ENCODE measurements around the gene FXR2. TPM values are rescaled to one million over a fixed set of nuclear protein-coding genes. Genes with fewer than 3 reads are reported as not detected.
A peak's percentile ranks its signal among the peaks of the same experiment; 100 is the strongest.

The FXR2 gene
- total and polyA plus RNA-seq, 10 of the 15 experiments (the other 5 are each of a cell fraction or from before 2014, with no cell fraction given), result 1.6 to 33.3 (median 22.0) TPM

GRCh38 chr17:7557775-7558543, 56.7 kb downstream of the FXR2 start:
- H3K27me3 ChIP-seq (replicated peaks in 1 of 2; ENCODE audit: control insufficient read depth in 2 of 2, insufficient read depth in 2 of 2, low read length in 1 of 2), result no peaks in the 10 kb centered on the region
- CTCF ChIA-PET, result interaction anchor here (0.7 to 6.2 kb wide), 9 partner anchors 12 to 213 kb away, joined by 3 to 192 read pairs (median 4); partner anchors contain the start of genes TMEM95 and TP53
- H3K9me3 ChIP-seq (replicated peaks; ENCODE audit: control insufficient read depth, insufficient read depth, low read length), result no peaks in the 10 kb centered on the region
- peak overlapping the region; percentile 82 for H2AFZ ChIP-seq (ENCODE audit: control insufficient read depth, low read depth, low read length)
- in situ Hi-C loops (cut with MboI) (loop anchor here (25.0 kb wide), 1 partner anchor 521 kb away; the partner anchor contains the start of genes SLC16A11 and SLC16A13), intact Hi-C loops (cut with micrococcal nuclease; ENCODE audit: unreplicated experiment) (no loop called here)
- no peaks in the 10 kb centered on the region for H3K36me3 ChIP-seq (ENCODE audit: control insufficient read depth in 2 of 2, insufficient read depth in 2 of 2, low read length in 1 of 2)
- RAD21 ChIA-PET (ENCODE audit: unreplicated experiment), result interaction anchor here (0.7 to 4.9 kb wide), 7 partner anchors 11 to 203 kb away, joined by 3 to 84 read pairs (median 5); partner anchors contain the start of genes TMEM95 and TP53
- ATAC-seq (peak; percentile 67), FAIRE-seq (peak; percentile 47), DNase-seq (ENCODE audit: low read depth, low spot score) (no peak)
- peak overlapping the region; percentile 70 for H3K9ac ChIP-seq (ENCODE audit: control insufficient read depth, insufficient read depth, low read length)
- H3K4me1 ChIP-seq (ENCODE audit: control insufficient read depth, insufficient read depth, low read length), result peaks cover 43% of the 10 kb centered on the region
- BruUV-seq (replicated peaks), result no TSS peak
- 35% methylated on average over 21 of the region's 21 CpGs for WGBS (ENCODE audit: insufficient coverage, insufficient replicate concordance, low lambda C conversion rate, missing lambda C conversion rate)
- H3K4me2 ChIP-seq (ENCODE audit: control insufficient read depth, insufficient read depth), result peak overlapping the region; percentile 92
- peak overlapping the region; percentile 66 for H3K4me3 ChIP-seq
- POLR2A ChIA-PET, result interaction anchor here (0.5 to 4.2 kb wide), 11 partner anchors 10 to 316 kb away, joined by 3 to 36 read pairs (median 4); partner anchors contain the start of genes ACAP1, MPDU1, TMEM102 and TP53
- no peaks in the 10 kb centered on the region for H4K20me1 ChIP-seq (ENCODE audit: control insufficient read depth, insufficient read depth)
- SMC1A ChIA-PET (ENCODE audit: uncharacterized antibody, unreplicated experiment), result interaction anchor here (0.7 to 4.9 kb wide), 14 partner anchors 17 to 122 kb away, joined by 3 to 35 read pairs (median 4); partner anchors contain the start of genes CD68 and TMEM102
- H3K79me2 ChIP-seq (ENCODE audit: control insufficient read depth, insufficient read depth, low read length), result peaks cover 16% of the 10 kb centered on the region
- peak overlapping the region; percentile 84 for H3K27ac ChIP-seq (ENCODE audit: control insufficient read depth, insufficient read depth)
- TF ChIP-seq POLR2A (IDR thresholded peaks at IDR 0.05; ENCODE audit: low read depth, low read length), result peak; percentile 71
- TF ChIP-seq RUNX3 (IDR thresholded peaks at IDR 0.05; ENCODE audit: low read length), result no peak
- TF ChIP-seq MTA2 (IDR thresholded peaks at IDR 0.05; ENCODE audit: low read depth), result peak; percentile 42; the same call in 1 of the 2 replicates
- no peak for TF ChIP-seq POLR2AphosphoS2 (IDR thresholded peaks at IDR 0.05; ENCODE audit: low read depth, low read length)
- no peak for TF ChIP-seq SMC3 (IDR thresholded peaks at IDR 0.05; ENCODE audit: borderline replicate concordance, low read length)
- TF ChIP-seq ZNF207 (IDR thresholded peaks at IDR 0.05; ENCODE audit: borderline replicate concordance), result no peak
- no peak for TF ChIP-seq RFX5 (IDR thresholded peaks at IDR 0.05; ENCODE audit: low read depth, low read length)
- no peak for TF ChIP-seq CBX3 (IDR thresholded peaks at IDR 0.05; ENCODE audit: borderline replicate concordance, low read depth)
- TF ChIP-seq IRF4 (IDR thresholded peaks at IDR 0.05; ENCODE audit: low read depth, low read length), result no peak
- TF ChIP-seq FOXK2 (IDR thresholded peaks at IDR 0.05), result no peak
- TF ChIP-seq MYB (IDR thresholded peaks at IDR 0.05; ENCODE audit: borderline replicate concordance, low read depth, low read length), result no peak
- no peak for TF ChIP-seq SMARCA5 (IDR thresholded peaks at IDR 0.05)
- peak; percentile 63 for TF ChIP-seq SPI1 (IDR thresholded peaks at IDR 0.05; ENCODE audit: borderline replicate concordance, insufficient read depth, low read depth, low read length)
- peak; percentile 64 for TF ChIP-seq POLR2AphosphoS5 (IDR thresholded peaks at IDR 0.05; ENCODE audit: low read length)
- no peak for TF ChIP-seq BRCA1 (IDR thresholded peaks at IDR 0.05; ENCODE audit: low read depth, low read length)
- peak; percentile 60; the same call in 1 of the 2 replicates for TF ChIP-seq RELB (IDR thresholded peaks at IDR 0.05; ENCODE audit: low read depth)
- TF ChIP-seq POU2F2 (IDR thresholded peaks at IDR 0.05; ENCODE audit: borderline replicate concordance, low read depth, low read length), result peak; percentile 29; the same call in 1 of the 3 replicates
- no peak for TF ChIP-seq ETV6 (conservative IDR thresholded peaks at IDR 0.05 in 1 of 2, IDR thresholded peaks at IDR 0.05 in 1 of 2; ENCODE audit: borderline replicate concordance in 1 of 2, low read depth in 1 of 2)
- TF ChIP-seq ATF7 (IDR thresholded peaks at IDR 0.05; ENCODE audit: low read depth), result no peak
- TF ChIP-seq MXI1 (IDR thresholded peaks at IDR 0.05; ENCODE audit: low read depth, low read length), result peak; percentile 36; the same call in 1 of the 2 replicates
- TF ChIP-seq DPF2 (IDR thresholded peaks at IDR 0.05), result peak; percentile 54
- no peak for TF ChIP-seq YBX1 (IDR thresholded peaks at IDR 0.05)
